Muscle layer of duodenum (tissue), 2 donors: ENCODE results near the gene AEBP1.
"Not testable (repeated sequence)": the region's sequence is repeated elsewhere in the genome, so short reads cannot be mapped to it uniquely, and the experiment has no call there.

ENCODE experiments used
- H3K27ac ChIP-seq: one replicate; pipeline ENCODE4 v1.7.0; 2013; ENCODE audit warnings: mild to moderate bottlenecking, low read length
- H3K27me3 ChIP-seq: one replicate; pipeline ENCODE4 v1.7.0; 2013; ENCODE audit warnings: low read depth, mild to moderate bottlenecking, control low read depth, low read length
- H3K36me3 ChIP-seq, 2 donors: one replicate each; pipeline ENCODE4 v1.7.0; 2013; ENCODE audit warnings: low read length in 2 of 2, control low read depth in 1 of 2, mild to moderate bottlenecking in 1 of 2; ENCODE audit not compliant: insufficient read depth in 2 of 2, control insufficient read depth in 1 of 2
- H3K4me1 ChIP-seq, 2 donors: one replicate each; pipeline ENCODE4 v1.7.0; 2013; ENCODE audit warnings: low read length in 2 of 2, mild to moderate bottlenecking in 2 of 2, control low read depth in 1 of 2, moderate library complexity in 1 of 2; ENCODE audit not compliant: insufficient read depth in 2 of 2, control insufficient read depth in 1 of 2
- H3K4me3 ChIP-seq, 2 donors: one replicate each; pipeline ENCODE4 v1.7.0; 2013; ENCODE audit warnings: low read length in 2 of 2, low read depth in 1 of 2, mild to moderate bottlenecking in 1 of 2
- H3K9me3 ChIP-seq, 2 donors: one replicate each; pipeline ENCODE4 v1.7.0; 2013; ENCODE audit warnings: low read length in 2 of 2, control low read depth in 1 of 2, mild to moderate bottlenecking in 1 of 2; ENCODE audit not compliant: control insufficient read depth in 1 of 2
- donor health status: healthy.

Gene AEBP1

GRCh38 chr7:44119829-44120380 lies 15.8 kb downstream of the AEBP1 start:
- Histone ChIP-seq H3K36me3 (peaks cover 26 to 39% of the 10 kb centered on the region in 2 donors), H3K9me3 (no peaks in the 10 kb centered on the region), H3K27ac (no peak overlapping the region), H3K27me3 (no peaks in the 10 kb centered on the region), H3K4me1 (peaks cover 6 to 18% of the 10 kb centered on the region in 2 donors), H3K4me3 (no peak overlapping the region)

GRCh38 chr7:44120395-44120794 lies 16.2 kb downstream of the AEBP1 start:
- Histone ChIP-seq H3K27me3 (no peaks in the 10 kb centered on the region), H3K4me1 (peaks cover 6 to 18% of the 10 kb centered on the region in 2 donors)

GRCh38 chr7:44121761-44122420 lies 17.7 kb downstream of the AEBP1 start:
- Histone ChIP-seq H3K4me1 (peaks cover 6 to 18% of the 10 kb centered on the region in 2 donors), H3K27ac (no peak overlapping the region), H3K4me3 (no peak overlapping the region), H3K27me3 (no peaks in the 10 kb centered on the region), H3K36me3 (peaks cover 19 to 20% of the 10 kb centered on the region in 2 donors), H3K9me3 (no peaks in the 10 kb centered on the region)

More at GRCh38 chr7:44120395-44120794, 16.2 kb downstream of the AEBP1 start:
- H3K27ac ChIP-seq: no peak overlapping the region
- H3K4me3 ChIP-seq: no peak overlapping the region
- H3K36me3 ChIP-seq: peaks cover 21 to 34% of the 10 kb centered on the region in 2 donors
- no peaks in the 10 kb centered on the region for H3K9me3 ChIP-seq

- Histone ChIP-seq H3K27me3 (no peaks in the 10 kb centered on the region), H3K4me3 (peak overlapping the region; percentile 69 to 81), H3K27ac (peak overlapping the region; percentile 80), H3K36me3 (peaks cover 13 to 19% of the 10 kb centered on the region in 2 donors), H3K4me1 (peaks cover 6 to 18% of the 10 kb centered on the region in 2 donors), H3K9me3 (peaks cover 0 to 4% of the 10 kb centered on the region in 2 donors)
Observed at GRCh38 chr7:44122529-44122928, 18.4 kb downstream of the AEBP1 start.

GRCh38 chr7:44123190-44124003 lies 19.3 kb downstream of the AEBP1 start, which contains the start of gene POLD2:
Gene POLD2 (minus strand): TSS chr7:44123548. CDS start chr7:44122053, 1,495 bp downstream.
- Histone ChIP-seq H3K27me3 (no peaks in the 10 kb centered on the region), H3K9me3 (peaks cover 0 to 4% of the 10 kb centered on the region in 2 donors), H3K4me1 (peaks cover 6 to 18% of the 10 kb centered on the region in 2 donors), H3K36me3 (peaks cover 5 to 19% of the 10 kb centered on the region in 2 donors), H3K27ac (peak within 1 kb of the TSS; percentile 80), H3K4me3 (peak within 1 kb of the TSS; percentile 69 to 81)

GRCh38 chr7:44124822-44125202 lies 20.7 kb downstream of the AEBP1 start:
- Histone ChIP-seq H3K9me3 (peaks cover 0 to 4% of the 10 kb centered on the region in 2 donors), H3K27me3 (no peaks in the 10 kb centered on the region), H3K36me3 (peaks cover 5 to 11% of the 10 kb centered on the region in 2 donors), H3K27ac (no peak overlapping the region), H3K4me1 (peaks cover 6 to 18% of the 10 kb centered on the region in 2 donors), H3K4me3 (no peak overlapping the region)

GRCh38 chr7:44126574-44126973 lies 22.4 kb downstream of the AEBP1 start:
- not testable (repeated sequence) for H3K27me3 ChIP-seq, H3K36me3 ChIP-seq, H3K9me3 ChIP-seq, H3K27ac ChIP-seq, H3K4me3 ChIP-seq
- peaks cover 6 to 18% of the 10 kb centered on the region in 2 donors for H3K4me1 ChIP-seq

GRCh38 chr7:44127161-44127560 lies 23.0 kb downstream of the AEBP1 start:
- no peak overlapping the region for H3K27ac ChIP-seq
- peaks cover 0 to 4% of the 10 kb centered on the region in 2 donors for H3K9me3 ChIP-seq
- H3K4me1 ChIP-seq: peaks cover 6 to 12% of the 10 kb centered on the region in 2 donors
- H3K4me3 ChIP-seq: no peak overlapping the region
- no peaks in the 10 kb centered on the region for H3K36me3 ChIP-seq
- no peaks in the 10 kb centered on the region for H3K27me3 ChIP-seq

- Histone ChIP-seq H3K4me3 (no peak overlapping the region), H3K27ac (no peak overlapping the region), H3K27me3 (no peaks in the 10 kb centered on the region), H3K36me3 (no peaks in the 10 kb centered on the region), H3K4me1 (peaks cover 0 to under 1% of the 10 kb centered on the region in 2 donors), H3K9me3 (peaks cover 0 to 4% of the 10 kb centered on the region in 2 donors)
Observed at GRCh38 chr7:44128721-44129582, 24.8 kb downstream of the AEBP1 start.

GRCh38 chr7:44131173-44132029 lies 27.3 kb downstream of the AEBP1 start:
- H3K27me3 ChIP-seq: no peaks in the 10 kb centered on the region
- H3K27ac ChIP-seq: no peak overlapping the region
- no peak overlapping the region for H3K4me3 ChIP-seq
- H3K9me3 ChIP-seq: peaks cover 0 to 4% of the 10 kb centered on the region in 2 donors
- no peaks in the 10 kb centered on the region for H3K4me1 ChIP-seq
- H3K36me3 ChIP-seq: no peaks in the 10 kb centered on the region
